ENCODE data around the gene DGKQ. TPM values are rescaled to one million over a fixed set of nuclear protein-coding genes. Genes with fewer than 3 reads are reported as not detected.

DGKQ gene
- total and polyA plus RNA-seq, 2 of the 8 experiments (the other 6 are each of a cell fraction or from before 2014, with no cell fraction given), result 7.3 to 9.7 TPM

- Histone ChIP-seq H3K36me3 (ENCODE audit: control insufficient read depth in 2 of 4, insufficient read depth in 4 of 4, low read length in 3 of 4) (no peaks in the 10 kb centered on the region), H3K9ac (replicated peaks in 1 of 4; ENCODE audit: extremely low read depth in 1 of 4, low read depth in 3 of 4, low read length in 3 of 4) (no peak overlapping the region), H3K14ac (ENCODE audit: insufficient read length) (no peak overlapping the region), H4K5ac (ENCODE audit: insufficient read length, low read depth, low read length) (no peak overlapping the region), H3K27ac (ENCODE audit: low read depth, low read length) (no peak overlapping the region), H2BK120ac (replicated peaks; ENCODE audit: low read depth, low read length) (no peak overlapping the region), H4K20me1 (replicated peaks in 1 of 2; ENCODE audit: control insufficient read depth in 1 of 2, insufficient read depth in 2 of 2, low read length in 2 of 2) (peaks cover 2 to 15% of the 10 kb centered on the region in 2 experiments), H3K4me2 (ENCODE audit: insufficient read depth in 1 of 2, low read depth in 2 of 2, low read length in 2 of 2) (peak overlapping the region; percentile 61 to 69), H3K4me3 (ENCODE audit: extremely low read depth in 1 of 4, insufficient read depth in 2 of 4, low read depth in 3 of 4, low read length in 4 of 4) (peak overlapping the region in 3 of 4 experiments; percentile 9 to 60 (median 19); a peak in 5 of 8 replicates), H4K91ac (replicated peaks; ENCODE audit: insufficient read length, low read length) (peak overlapping the region; percentile 54), H2BK5ac (ENCODE audit: low read depth, low read length) (no peak overlapping the region), H2AK5ac (ENCODE audit: low read depth, low read length) (0 out of 2 replicates have a peak overlapping the region, but pooled peaks have one; percentile 24), H2BK15ac (ENCODE audit: low read length) (no peak overlapping the region), H2BK12ac (ENCODE audit: low read depth, low read length) (peak overlapping the region; percentile 75; the same call in 1 of the 2 replicates), H3K27me3 (replicated peaks in 1 of 4; ENCODE audit: control insufficient read depth in 3 of 4, extremely low read depth in 1 of 4, insufficient read depth in 3 of 4, low read length in 3 of 4) (peaks cover 45 to 89% (median 84%) of the 10 kb centered on the region in 4 experiments), H3K4ac (replicated peaks; ENCODE audit: insufficient read length, low read depth, low read length) (peak overlapping the region; percentile 78), H2AFZ (ENCODE audit: low read length) (no peak overlapping the region), H4K8ac (ENCODE audit: extremely low read depth, insufficient read depth, low read length) (no peak overlapping the region), H3K56ac (replicated peaks; ENCODE audit: insufficient read length, low read depth, low read length) (no peak overlapping the region), H3K4me1 (replicated peaks in 1 of 4; ENCODE audit: control insufficient read depth in 3 of 4, insufficient read depth in 4 of 4, low read length in 3 of 4) (peaks cover 0 to 4% (median 3%) of the 10 kb centered on the region in 4 experiments; a peak in 5 of 7 replicates), H3K18ac (ENCODE audit: extremely low read depth, low read length) (no peak overlapping the region), H3K79me1 (ENCODE audit: low read depth, low read length) (no peaks in the 10 kb centered on the region), H3K23me2 (ENCODE audit: low read depth, low read length) (peaks cover 12% of the 10 kb centered on the region; the same call in 1 of the 2 replicates), H2BK20ac (ENCODE audit: low read length) (no peak overlapping the region), H3K9me3 (ENCODE audit: insufficient read depth in 2 of 2, low read depth in 1 of 2, low read length in 1 of 2) (no peaks in the 10 kb centered on the region), H3K79me2 (ENCODE audit: control insufficient read depth in 1 of 2, insufficient read depth in 2 of 2, low read length in 2 of 2) (no peaks in the 10 kb centered on the region), H3K23ac (ENCODE audit: insufficient read length) (no peak overlapping the region)
- DNase-seq (ENCODE audit: low read depth in 1 of 2, low spot score in 2 of 2) (no peak), FAIRE-seq (no peak)
- 77% methylated on average over 15 of the region's 63 CpGs; no CpG with 5 or more reads in 1 of the 2 experiments for WGBS, 2 experiments (ENCODE audit: extremely low coverage in 1 of 2, insufficient coverage in 1 of 2, insufficient read length in 1 of 2, insufficient replicate concordance in 2 of 2, low coverage in 1 of 2, low lambda C conversion rate in 2 of 2, missing lambda C conversion rate in 1 of 2)
- ChIA-PET CTCF (ENCODE audit: partially characterized antibody) (interaction anchor here (1.9 kb wide), 1 partner anchor 16 kb away, joined by 5 read pairs; the partner anchor contains the start of gene IDUA), POLR2A (ENCODE audit: partially characterized antibody) (no interaction called here)
- no peak for TF ChIP-seq MAFK (IDR thresholded peaks at IDR 0.05; ENCODE audit: low read depth, low read length)
- TF ChIP-seq SP4 (IDR thresholded peaks at IDR 0.05; ENCODE audit: low read length), result no peak
- TF ChIP-seq, protein P1, sequence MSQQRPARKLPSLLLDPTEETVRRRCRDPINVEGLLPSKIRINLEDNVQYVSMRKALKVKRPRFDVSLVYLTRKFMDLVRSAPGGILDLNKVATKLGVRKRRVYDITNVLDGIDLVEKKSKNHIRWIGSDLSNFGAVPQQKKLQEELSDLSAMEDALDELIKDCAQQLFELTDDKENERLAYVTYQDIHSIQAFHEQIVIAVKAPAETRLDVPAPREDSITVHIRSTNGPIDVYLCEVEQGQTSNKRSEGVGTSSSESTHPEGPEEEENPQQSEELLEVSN (IDR thresholded peaks at IDR 0.05), result peak; percentile 88
- TF ChIP-seq ASH2L (IDR thresholded peaks at IDR 0.05; ENCODE audit: low read length), result no peak
- TF ChIP-seq CREB1 (IDR thresholded peaks at IDR 0.05), result peak; percentile 30; the same call in 1 of the 2 replicates
- TF ChIP-seq KDM4A (IDR thresholded peaks at IDR 0.05; ENCODE audit: low read depth, low read length, severe bottlenecking), result peak; percentile 20
- TF ChIP-seq RAD21 (IDR thresholded peaks at IDR 0.05 in 1 of 2, conservative IDR thresholded peaks at IDR 0.05 in 1 of 2; ENCODE audit: low read depth in 2 of 2, low read length in 2 of 2), result no peak
- TF ChIP-seq KDM5A (IDR thresholded peaks at IDR 0.05; ENCODE audit: low read length), result no peak
- TF ChIP-seq, protein P2, sequence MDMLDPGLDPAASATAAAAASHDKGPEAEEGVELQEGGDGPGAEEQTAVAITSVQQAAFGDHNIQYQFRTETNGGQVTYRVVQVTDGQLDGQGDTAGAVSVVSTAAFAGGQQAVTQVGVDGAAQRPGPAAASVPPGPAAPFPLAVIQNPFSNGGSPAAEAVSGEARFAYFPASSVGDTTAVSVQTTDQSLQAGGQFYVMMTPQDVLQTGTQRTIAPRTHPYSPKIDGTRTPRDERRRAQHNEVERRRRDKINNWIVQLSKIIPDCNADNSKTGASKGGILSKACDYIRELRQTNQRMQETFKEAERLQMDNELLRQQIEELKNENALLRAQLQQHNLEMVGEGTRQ (IDR thresholded peaks at IDR 0.05; ENCODE audit: low read length), result no peak
These were observed 30.1 kb upstream of the DGKQ start for GRCh38 chr4:1003271-1004070.

Data from H1 (cell line).